Stimulated activated naive CD8-positive, alpha-beta T cell treated with anti-CD3 and anti-CD28 coated beads, Interleukin-15, Interleukin-2, amounts not matched to agents 100 U/mL and 50 U/mL, for 24 hours (primary cell): ENCODE results near the gene SLC9A5.

Source experiments
- ATAC-seq: fragments of 150-1000 bp; cut with Tn5 transposase; one replicate; pipeline ENCODE4 v1.10.0; 2021
- DNase-seq: peaks from one replicate; pipeline ENCODE4 v3.0.0; 2021

The SLC9A5 gene

GRCh38 chr16:67256701-67257230 is 8.0 kb downstream of the SLC9A5 start:
- no peak for ATAC-seq

GRCh38 chr16:67257486-67258160 is 8.8 kb downstream of the SLC9A5 start:
- ATAC-seq (no peak), DNase-seq (no peak)

More at GRCh38 chr16:67256701-67257230, 8.0 kb downstream of the SLC9A5 start:
- no peak for DNase-seq

- no peak for DNase-seq
- no peak for ATAC-seq
Observed at GRCh38 chr16:67258161-67258835, 9.5 kb downstream of the SLC9A5 start.

DNA sequence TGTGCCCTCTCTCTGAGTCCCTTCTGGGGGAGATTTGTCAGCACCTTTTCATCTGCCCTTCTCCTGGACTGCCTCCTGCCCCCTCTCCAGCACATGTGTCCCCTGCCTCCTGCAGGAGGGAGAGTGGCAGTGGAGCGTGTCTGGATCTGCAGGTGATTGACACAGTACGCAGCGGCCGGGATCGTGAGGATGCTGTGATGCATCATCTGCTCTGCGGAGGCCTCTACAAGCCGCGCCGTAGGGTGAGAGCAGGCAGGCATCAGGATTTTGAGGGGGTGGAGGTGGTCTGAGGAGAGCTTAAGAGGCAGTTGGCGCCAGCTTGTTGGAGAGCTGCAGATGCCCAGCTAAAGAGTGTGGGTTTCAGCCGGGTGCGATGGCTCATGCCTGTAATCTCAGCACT is 10.9 kb downstream of the SLC9A5 start:
- ATAC-seq (no peak), DNase-seq (no peak)

DNA sequence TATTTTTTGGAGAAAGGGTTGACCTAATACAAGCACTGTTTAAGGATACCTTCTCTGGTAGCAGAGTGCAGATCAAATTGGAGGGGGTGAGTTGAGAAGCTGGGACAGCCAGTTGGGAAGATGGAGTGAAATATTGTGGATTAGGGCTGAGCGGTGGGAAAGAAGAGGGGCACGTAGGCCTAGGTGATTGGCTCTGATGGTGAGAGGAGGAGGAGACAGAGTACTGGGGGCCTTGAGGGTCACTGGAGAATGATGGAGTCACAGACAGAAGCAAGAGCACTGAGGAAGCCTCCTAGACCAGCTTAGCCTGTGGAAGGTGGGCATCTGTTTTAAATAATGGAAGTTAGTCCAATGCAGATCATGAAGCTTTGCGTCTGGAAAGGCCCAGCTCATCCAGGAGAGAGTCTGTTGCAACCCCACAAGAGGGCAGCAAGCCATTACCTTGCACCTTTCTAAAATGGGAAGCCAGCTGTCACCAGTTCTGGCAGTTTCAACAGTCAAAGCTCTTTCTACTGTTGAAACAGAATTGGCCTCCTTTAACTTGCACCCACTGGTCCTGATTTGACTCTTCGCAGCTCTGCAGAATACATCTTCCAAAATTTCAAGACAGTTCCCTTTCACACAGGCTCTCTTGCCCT is 11.8 kb downstream of the SLC9A5 start:
- ATAC-seq = no peak
- no peak for DNase-seq

DNA sequence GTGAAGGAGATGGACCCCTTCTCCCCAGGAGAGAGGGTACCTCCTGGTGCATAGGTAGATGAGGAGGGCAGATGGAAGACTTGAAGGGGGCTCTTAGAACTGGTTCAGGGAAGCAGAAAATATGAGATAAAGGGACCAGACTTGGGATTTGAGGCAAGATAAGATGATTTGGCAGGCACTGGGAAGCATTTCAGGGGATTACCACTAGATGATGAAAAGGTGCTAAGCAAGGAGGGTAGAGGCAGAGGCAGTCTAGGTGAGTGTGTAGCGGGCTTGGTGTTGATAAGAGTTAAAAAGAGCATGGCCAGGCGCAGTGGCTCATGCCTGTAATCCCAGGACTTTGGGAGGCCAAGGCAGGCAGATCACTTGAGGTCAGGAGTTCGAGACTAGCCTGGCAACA is 14.4 kb downstream of the SLC9A5 start:
- no peak for ATAC-seq

GRCh38 chr16:67264277-67264676 is 15.5 kb downstream of the SLC9A5 start:
- no peak for DNase-seq
- ATAC-seq = peak; percentile 44

More for the DNA sequence above, 14.4 kb downstream of the SLC9A5 start:
- DNase-seq = no peak

- ATAC-seq (no peak), DNase-seq (no peak)
Observed at GRCh38 chr16:67264866-67265265, 16.1 kb downstream of the SLC9A5 start.

- DNase-seq = no peak
- ATAC-seq = no peak
Observed at GRCh38 chr16:67265834-67266233, 17.1 kb downstream of the SLC9A5 start.

DNA sequence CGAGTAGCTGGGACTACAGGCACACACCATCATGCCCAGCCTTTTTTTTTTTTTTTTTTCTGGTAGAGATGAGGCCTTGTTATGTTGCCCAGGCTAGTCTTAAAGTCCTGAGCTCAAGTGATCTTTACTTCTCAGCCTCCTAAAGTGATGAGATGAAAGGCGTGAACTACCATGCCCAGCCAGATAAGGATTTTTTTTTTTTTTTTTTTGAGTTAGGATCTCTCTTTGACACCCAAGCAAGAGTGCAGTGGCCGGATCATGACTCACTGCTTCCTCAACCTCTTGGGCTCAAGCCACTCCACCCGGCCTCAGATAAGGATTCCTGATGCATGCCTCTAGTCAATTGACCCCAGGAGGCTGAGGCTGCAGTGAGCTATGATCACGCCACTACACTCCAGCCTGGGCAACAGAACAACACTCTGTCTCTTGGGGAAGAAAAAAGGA is 19.4 kb downstream of the SLC9A5 start:
- ATAC-seq (no peak), DNase-seq (no peak)

DNA sequence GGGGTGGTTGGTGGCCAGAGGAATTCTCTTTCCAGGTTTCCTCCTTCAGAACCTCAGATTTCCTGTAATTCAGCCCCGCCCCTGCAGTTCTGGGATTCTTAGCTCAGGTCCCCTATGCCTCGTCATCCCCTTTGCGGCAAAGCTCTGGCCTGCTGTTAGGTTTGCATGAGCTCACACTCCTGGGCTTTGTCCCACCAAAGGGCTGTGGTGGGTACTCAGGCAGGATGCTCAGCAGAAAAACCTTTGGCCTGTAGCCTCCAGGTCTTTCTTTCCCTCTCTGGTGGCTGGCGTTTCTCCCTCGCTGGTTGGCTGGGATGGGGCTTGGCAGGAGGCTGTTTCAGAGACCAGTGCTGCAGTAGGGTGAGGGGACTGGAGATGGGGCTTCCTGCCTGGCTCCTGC is 21.0 kb downstream of the SLC9A5 start:
- ATAC-seq (no peak), DNase-seq (no peak)

- no peak for ATAC-seq
- DNase-seq = no peak
Observed at GRCh38 chr16:67270931-67271338, 22.2 kb downstream of the SLC9A5 start.

DNA sequence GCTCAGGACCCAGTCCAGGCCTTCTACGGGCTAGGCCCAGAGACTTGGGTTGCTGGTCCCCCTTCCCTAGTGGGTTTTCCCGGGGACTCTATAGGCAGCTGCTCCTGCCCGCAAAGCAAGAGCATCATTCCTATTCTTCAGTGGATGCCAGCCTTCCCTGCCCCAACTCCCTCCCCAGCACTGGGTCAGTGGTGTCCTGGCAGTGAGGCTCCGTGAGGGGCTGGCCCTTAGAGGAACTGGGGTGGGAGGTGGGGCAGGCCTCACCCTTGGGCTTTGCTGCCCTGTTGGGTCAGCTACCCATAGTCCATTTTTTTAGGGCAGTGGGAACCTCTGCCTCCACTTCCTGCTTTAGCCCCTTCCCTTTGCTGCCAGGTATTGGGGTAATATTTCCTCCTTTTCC is 22.7 kb downstream of the SLC9A5 start:
- no peak for ATAC-seq

GRCh38 chr16:67275321-67275720 is 26.5 kb downstream of the SLC9A5 start:
- ATAC-seq (no peak), DNase-seq (no peak)

More for the DNA sequence above, 22.7 kb downstream of the SLC9A5 start:
- no peak for DNase-seq

DNA sequence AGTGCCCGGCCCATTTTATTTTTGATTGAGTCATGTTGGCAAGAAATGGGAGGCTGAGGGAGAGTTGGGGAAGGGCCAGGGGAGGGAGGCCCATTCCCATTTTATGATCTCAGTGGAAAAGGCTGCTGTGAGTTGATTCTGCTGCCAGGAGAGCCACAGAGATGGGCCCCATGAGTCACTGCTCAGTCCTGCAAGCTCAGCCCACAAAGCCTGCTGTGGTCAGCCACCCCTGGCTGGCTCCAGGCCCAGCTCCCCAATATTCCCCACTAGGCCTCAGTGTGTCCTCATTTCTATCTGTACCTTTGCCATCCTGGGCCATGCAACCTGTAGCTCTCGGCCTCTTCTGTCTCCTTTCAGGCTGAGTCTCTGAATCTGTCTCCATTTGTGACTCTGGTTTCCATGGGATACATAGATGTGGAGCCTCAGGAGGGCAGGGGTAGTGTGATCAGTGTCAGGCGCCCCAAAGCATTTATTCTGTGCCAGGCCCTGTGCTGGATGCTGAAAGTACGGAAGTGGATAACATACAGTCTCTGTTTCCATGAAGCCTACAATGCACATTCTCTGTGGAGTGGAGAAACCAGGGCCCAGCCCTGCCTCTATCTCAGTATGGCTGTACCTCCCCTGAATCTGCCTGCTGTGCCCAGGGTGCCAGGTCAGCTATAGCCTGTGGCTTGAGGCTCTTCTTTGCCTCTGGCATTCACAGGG is 28.7 kb downstream of the SLC9A5 start:
- ATAC-seq (peak; percentile 45), DNase-seq (peak; percentile 59)

DNA sequence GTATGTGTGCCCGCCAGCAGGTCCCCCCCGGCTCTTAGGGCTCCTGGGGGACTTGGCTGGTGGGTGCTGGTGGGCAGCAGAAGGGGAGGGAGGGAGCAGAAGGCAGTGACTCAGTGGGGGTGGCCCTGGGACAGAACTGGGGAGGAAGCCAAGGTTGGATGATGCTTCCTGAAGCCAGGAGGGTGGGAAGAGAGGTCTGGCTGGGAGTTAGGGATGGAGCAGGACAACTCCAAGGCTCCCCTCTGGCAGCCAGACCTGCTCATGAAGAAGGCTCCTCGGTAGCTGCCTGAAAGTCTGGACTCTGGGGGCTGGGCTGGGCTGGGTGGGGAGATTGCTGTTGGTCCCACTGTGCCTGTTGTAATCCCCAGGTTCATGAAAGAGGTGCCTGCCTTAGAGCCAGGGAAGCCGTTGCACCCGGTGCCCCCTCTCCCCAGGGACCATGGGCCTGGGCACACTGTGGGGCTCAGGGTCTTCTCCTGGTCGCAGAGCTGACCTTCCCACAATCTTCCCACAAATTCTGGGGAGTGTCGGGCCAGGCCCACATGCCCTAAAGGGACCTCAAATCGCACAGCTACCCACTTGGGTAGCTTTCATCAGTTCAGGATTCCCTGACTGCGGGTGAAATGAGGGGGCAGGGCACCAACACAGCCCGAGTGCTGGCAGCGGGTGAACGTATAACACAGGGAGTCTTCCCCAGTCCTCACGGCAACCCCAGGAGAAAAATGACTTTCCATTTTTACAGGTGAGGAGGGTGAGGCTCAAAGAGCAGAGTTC is 29.4 kb downstream of the SLC9A5 start:
- DNase-seq (peak; percentile 24), ATAC-seq (peak; percentile 0)

DNA sequence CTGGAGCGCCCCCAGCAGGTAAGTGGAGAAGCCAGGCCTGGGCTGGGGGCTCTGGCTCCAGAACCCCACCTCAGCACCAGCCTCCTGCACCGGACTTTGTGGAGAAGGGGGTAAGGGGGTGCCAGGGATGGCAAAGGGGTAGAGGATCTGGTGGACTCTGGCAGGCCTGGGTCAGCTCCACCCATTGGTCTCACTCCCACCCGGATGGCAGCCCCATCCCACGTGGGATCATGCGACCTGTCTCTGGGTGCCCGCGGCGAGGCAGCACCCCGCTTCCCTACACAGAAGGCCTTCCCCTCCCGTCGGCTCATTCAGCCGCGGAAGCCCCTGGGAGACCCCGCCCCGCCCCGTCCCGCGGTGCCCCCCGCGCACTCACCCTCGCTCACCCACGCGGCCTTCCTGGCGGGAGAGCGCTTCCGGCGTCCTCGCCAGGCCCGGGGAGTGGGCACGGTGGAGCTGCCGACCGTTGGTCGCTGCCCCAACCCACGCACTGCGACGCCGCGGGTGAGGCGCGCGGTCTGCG is 30.1 kb downstream of the SLC9A5 start:
- no peak for DNase-seq
- ATAC-seq = peak; percentile 60

DNA sequence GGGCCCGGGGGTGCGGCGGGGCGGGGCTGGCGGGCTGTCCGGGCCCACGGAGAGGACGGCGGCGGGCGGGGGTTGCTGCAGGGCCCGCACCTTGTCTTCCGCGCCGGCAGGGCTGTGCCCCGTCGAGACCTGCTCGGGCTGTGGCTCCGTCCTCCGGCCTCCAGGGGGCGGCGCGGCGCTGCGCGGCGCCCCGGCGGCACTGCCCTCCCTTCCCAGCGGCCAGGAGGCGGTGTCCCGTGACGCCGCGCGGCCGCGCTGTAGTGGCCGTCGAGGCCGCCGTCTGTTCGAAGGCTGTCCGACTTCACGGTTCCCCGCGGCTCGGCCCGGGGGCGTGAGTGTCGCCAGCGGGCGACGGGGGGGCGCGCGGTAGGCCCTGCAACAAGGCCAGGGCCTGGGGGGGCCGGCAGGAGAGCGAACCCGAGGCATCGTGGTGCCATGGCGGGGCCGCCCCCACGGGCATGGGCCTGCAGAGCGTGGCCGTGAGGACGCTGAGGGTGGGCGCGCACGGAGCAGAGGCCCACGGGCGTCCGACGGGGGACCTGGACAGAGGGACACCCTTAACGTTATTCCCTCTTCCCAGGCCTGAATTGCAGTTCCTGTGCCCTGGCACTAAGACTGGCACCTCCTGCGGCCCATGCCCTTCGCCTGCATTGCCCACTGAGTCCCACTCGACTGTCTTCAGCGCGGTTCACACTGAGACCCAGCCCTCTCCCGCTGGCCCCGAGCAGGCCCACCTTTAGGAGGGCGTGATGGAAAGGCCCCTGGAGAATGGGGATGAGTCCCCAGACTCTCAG is 30.7 kb downstream of the SLC9A5 start, which contains the start of gene PLEKHG4:
Gene PLEKHG4 (plus strand): TSS at position 237 of the 794 bp plus-strand sequence. CDS start 513 bp downstream, at position 750.
- peak; percentile 89 for DNase-seq
- peak; percentile 91 for ATAC-seq

- ATAC-seq (no peak), DNase-seq (no peak)
Observed at GRCh38 chr16:67280090-67281015, 31.6 kb downstream of the SLC9A5 start.
